HG02943 (cell line): Measurements from ENCODE around the gene CRHR1.

Experiments
- ATAC-seq: cut with Tn5 transposase; IDR thresholded peaks from one replicate; pipeline ENCODE4 v1.9.1; 2021; ENCODE audit warnings: mild to moderate bottlenecking, low read depth, moderate library complexity; ENCODE audit not compliant: unreplicated experiment

CRHR1 gene

DNA sequence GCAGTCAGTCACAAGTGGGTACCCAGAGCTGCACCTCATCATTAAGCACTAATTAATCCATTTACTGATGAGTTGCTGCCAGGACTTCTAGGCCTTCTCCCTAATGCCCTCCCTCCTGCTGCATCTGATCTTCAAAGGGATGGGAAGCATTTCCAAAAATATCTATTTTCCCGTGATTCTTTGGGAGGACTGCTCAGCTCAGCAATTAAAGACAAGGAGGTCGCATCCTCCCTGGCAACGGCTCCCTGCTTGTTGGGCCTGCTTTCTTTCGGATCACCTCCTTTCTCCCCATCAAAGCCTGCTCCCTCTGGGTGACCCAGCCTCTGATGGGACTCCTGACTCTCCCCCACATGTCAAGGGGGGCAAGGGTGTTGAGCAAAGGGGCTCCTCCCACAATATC is 34.6 kb downstream of the CRHR1 start:
- ATAC-seq = no peak

DNA sequence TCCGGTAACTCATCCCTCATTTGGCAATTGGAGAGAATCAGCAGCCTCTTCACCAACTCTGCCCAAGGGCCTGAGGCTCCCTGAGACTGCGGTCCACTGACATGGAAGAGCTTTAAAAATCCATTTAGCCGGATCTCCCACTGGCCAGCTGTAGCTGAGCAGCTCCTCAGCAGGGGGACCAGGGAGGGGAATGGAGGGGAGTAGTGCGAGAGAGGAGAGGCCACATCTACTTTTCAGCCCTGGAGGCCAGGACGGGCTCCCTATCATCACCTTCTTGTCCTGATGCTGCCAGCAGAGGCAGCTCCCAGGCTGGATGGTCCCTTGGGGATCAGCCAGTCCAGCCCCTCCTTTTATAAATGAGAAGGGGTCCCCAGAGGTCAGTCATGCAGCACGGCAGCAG is 35.5 kb downstream of the CRHR1 start:
- no peak for ATAC-seq

DNA sequence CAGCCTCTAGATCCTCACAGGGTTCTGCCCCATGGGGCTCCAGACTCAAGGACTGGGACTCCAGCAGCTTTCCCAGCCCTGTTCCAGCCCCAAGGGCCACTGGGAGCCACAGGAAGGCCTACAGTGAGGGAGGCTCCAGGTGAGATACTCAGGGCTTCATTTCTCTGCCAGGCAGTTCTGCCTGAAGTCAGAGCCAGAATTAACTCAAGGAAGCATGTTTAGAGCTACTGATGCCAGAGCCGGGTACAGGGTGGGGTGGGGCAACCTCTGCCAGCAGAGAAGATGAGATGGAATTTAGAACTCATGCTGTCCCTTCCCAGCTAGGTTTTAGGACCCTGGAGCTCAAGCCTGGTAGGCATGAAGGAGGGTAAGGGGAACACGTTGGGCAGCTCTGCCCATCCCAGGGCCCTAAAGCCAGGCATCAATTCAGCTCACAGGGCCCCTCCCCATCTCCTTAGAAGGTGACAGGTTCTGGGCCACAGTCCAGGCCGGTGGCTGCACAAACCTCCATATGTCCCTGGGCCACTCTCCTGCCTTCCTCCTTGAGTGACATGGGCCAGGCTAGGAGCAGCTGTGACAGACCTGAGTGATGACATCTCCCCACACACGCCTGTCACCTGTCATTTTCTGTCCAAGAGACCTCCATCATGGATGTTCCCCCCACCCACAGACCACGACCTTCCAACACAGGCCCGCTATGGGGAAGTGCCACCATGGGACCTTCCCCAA is 36.1 kb downstream of the CRHR1 start:
- ATAC-seq = no peak

DNA sequence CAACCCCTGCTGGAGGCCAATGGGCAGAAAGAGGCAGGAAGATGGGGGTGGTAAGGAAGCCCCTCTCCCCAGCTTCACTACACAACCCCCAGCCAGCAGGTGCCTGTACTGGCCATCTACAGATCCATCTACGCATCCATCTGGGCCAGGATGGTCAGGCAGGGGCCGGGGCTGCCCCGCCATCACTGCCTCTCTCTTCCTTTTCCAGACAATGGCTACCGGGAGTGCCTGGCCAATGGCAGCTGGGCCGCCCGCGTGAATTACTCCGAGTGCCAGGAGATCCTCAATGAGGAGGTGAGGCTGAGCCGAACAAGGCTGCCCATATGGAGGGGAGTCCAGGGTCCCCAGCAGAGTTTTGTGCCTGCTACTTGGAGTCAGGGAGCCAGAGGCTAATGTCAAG is 37.0 kb downstream of the CRHR1 start:
- no peak for ATAC-seq

DNA sequence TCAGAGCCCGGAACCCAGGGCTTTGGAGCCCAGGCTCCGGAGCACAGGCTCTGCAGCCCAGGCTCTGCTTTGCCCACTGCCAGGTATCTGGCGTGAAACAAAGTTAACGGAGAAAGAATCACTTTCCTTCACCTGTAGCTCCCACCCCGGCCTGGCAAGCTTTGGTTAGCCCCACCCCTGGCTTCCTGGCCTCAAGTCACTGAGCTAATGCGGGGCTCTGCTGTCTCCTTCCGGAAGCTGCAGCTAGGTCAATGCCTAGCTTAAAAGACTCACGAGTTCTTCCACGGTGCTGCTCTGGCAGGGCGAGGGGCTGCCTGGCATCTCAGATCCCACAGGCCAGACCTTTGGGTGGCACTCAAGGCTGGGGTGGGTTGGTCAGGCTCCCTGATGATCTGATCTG is 39.5 kb downstream of the CRHR1 start:
- no peak for ATAC-seq

DNA sequence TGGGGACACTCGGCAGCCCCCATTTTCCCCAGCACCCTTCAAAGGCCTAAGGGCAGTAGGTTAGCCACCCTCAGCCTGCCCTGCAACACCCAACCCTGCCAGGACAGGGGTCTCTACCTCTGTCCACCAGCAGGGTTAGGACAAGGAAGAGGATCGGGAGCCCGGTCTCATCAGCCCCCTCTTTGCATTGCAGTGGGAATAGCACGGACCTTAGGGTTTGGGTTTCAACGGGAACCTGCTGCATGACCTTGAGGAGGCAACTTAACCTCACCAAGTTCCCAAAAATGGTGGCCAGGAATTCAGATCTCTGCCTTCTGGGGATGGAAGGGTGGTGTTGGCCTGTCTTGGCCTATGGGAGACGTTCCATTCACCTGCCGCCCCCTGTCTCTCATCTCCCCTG is 40.4 kb downstream of the CRHR1 start:
- no peak for ATAC-seq

DNA sequence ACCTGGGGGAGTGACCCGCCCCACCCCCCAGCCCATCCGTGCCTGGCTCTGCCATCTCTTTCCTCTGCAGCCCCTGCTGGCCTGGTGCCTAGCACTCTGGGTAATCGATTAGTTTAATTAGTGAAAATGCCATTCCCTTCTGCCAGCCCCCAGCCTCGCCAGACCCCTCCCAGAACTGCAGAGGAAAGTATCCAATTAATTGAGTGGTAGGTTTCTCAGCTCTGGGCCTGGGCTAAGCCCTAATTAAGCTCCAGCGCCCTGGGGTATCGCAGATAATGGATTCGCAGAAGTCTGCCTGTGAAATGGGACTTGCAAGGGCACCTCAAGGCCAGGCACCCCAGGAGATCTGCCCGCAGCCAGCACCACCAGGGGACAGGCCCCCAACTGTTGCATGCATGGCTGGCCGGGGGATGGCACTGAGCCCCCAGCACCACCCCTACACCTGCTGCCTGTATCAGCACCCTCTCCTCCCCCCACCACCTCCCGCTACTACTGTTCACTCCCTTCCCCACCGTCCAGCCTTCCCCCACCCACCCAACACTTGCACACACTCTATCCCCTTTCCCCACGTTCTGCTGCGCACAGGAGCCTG is 40.9 kb downstream of the CRHR1 start:
- no peak for ATAC-seq

DNA sequence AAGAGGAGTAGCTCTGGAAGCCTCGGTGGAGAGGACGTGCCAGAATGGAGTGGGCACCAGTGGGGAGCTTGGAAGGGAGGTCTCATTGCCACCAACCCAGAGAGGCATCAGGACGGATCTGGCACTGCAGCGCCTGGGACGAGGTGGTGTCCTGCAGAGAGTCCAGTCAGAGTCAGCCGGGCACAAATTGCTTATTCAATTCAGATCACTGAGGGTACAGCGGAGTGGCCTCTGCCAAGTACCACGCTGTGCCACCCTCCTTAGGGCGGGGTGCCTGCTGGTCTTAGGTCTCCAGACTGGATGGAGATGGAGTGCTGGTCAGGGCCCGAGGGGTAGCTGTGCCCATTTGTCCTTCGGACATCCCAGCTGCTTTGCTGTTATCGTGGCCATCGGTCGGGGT is 41.7 kb downstream of the CRHR1 start:
- ATAC-seq = no peak

DNA sequence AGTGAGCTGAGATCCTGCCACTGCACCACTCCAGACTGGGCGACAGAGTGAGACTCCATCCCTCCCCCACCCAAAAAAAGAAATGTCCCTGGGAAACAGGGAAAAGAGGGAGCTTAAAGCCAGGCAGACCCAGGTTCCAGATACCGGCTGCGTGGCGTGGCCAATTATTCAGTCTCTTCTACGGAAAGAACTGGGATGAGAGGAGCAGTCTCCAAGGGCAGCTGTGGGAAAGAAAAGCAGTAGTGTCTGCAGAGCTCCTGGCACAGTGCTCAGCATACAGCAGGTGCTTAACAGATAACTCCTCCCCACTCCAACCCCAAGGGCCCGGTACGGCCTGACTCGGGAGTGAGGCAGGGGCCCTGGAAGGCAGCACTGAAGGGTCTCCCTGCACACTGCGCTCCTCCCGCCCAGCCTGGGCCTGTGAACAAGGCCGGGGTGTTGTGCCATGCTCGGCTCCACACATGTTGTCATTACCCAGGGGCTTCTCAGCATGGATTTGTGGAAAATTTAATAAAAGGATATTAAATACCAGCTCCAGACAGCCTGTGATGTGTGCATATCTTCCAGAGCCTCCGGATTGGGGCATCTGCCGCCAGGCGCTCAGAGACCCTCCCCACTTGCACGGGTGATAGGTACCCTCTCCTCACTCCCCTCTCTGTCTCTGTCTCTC is 42.9 kb downstream of the CRHR1 start:
- ATAC-seq = no peak

DNA sequence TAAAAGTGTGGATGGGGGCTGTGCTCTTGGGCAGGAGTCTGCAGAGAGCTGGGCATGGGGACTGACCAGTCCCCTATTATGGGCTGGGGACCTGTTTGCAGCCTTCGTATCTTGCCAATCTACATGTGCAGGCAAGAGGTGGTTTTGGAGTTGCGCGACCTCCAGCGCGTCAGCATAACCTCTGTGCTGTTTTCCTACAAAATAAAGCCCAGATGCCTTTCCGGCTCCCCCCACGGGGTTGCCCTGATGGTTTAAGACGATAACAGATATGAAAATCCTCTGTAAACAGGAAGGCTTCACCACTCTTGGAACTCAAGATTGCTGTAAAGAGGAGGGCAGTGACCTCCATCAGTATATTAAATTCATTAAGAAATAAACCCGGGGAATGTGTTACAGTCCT is 44.1 kb downstream of the CRHR1 start:
- ATAC-seq = no peak

DNA sequence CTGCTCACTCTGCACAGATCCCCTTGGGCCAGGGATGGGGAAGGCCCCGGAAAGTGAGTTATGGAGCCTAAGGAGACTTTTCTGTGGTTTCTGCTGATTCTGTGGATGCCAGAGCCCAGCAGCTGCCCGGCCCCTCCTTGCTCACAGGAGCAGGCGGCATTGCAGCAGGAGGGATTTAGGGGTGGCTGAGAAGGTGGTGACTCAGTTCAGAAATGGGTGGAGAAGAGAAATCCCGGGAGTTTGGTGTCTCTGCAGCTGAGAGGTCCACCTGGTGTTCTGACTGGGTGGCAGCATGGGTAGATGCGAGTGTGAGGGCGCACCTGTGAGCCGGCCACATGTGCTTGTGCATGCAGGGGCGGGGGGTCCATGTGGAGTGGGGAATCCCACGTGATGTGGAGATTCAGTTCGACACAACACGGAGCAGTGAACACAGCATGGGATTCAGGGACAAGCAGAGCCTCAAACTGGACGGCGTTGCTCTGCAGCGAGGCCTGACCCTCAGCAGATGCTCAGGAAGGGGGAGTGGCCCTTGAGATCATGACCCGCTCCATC is 44.5 kb downstream of the CRHR1 start:
- no peak for ATAC-seq

DNA sequence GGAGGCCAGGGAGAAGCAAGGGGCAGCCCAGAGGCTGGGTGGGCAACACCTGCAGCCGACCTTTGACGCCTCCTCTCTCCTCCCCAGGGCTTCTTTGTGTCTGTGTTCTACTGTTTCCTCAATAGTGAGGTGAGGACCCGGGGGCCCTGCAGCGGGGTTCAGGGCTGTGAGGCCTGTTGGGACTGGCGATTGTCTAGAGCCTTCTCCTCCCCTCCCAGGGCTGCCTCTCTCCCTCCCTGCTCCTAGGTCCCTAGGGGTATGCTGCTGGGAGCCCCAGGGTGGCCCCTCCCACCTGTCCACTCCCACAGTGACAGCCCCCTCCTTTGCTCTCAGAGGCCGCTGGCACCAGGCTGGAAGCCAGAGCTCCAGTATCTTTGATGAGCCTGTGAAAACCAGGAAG is 49.8 kb downstream of the CRHR1 start:
- no peak for ATAC-seq

DNA sequence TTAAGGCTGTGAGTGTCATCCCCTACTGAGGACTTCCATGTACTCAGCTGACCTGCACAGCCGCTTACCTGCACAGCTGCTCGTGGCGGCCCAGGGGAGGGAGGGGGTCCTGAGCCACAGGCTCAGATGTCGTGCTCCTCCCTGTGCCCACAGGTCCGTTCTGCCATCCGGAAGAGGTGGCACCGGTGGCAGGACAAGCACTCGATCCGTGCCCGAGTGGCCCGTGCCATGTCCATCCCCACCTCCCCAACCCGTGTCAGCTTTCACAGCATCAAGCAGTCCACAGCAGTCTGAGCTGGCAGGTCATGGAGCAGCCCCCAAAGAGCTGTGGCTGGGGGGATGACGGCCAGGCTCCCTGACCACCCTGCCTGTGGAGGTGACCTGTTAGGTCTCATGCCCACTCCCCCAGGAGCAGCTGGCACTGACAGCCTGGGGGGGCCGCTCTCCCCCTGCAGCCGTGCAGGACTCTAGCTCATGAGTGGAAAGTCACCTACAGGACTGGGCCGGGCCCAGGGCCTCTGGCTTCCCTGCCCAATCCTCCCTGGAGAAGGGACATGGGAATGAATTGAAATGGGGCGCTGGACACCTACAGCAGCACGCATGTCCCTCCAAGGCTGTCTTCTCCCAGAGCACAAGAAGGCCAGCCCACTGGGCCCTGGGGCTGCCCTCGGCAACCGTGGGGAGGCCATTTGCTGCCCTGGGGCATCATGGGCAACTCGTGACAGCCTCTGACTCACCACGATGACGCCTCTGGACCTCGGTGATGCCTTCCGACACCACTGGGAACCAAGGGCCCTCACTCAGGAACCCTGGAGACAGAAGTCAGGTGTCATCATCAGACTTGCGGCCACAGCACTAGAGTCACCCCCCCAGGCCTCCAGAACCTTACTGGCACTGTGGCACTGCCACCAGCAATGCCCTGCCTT is 50.6 kb downstream of the CRHR1 start:
- ATAC-seq = no peak

DNA sequence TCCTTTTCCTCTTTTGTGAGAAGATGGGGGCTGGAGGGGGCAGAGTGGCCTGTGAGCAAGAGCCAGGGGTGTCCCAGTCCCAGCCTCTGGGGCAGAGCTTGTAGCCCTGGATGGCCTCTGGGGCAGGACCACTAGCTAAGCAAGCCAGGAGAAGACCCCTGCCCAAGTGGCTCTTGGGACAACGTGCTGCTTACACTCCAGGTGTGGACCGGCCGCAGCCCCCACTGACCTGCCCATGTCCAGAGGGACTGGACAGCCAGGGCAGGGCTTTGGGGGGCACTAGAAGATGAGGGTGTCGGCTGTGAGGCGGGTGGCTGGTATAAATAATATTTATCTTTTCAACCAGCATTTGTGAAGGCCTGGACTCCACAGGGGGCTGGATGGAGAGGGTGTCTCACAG is 51.4 kb downstream of the CRHR1 start:
- no peak for ATAC-seq

DNA sequence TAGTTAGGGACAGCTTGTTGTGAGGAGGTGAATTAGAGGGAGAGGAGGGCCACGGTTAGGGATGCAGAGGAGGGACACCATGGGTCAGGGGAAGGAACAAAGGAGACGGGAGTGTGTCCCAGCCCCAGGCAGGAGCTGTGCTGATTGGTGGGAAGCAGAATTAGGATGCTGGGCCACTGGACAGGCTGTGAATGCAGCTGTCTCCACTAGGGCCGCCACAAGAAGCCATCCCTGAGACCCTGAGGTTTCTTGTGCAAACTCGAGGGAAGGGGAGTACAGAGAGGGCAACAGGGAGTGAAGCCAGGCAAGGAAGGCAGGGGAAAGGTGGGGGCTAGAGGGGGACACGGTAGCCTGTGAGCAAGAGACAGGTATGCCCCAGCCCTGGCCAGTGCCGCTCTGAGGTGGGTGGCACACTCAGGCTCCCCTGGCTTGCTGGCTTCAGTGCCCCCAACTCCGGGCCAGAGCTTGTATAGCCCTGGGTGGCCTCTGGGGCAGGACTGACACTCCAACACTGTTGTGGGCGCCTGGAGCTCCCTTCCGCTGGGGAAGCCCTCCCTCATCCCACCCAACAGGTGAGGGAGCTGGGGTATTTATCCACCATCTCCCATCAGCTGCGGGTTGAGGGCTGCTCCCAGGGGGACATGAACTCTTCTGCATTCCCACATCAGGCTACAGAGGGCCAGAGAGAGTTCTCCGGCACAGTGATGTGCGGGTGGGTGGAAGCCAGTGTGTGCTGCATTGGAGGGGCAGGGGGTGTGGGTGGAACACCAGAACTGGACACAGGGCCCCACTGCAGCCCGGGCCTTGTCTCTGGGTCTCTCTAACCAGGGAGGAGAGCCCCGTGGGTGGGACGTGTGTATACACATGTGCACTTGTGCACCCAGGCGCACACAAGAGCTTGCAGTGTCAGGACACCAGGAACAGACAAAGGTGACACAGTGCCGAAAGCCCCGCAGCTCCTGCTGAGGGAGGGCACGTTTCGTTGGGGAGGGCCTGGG is 52.2 kb downstream of the CRHR1 start:
- ATAC-seq = no peak

DNA sequence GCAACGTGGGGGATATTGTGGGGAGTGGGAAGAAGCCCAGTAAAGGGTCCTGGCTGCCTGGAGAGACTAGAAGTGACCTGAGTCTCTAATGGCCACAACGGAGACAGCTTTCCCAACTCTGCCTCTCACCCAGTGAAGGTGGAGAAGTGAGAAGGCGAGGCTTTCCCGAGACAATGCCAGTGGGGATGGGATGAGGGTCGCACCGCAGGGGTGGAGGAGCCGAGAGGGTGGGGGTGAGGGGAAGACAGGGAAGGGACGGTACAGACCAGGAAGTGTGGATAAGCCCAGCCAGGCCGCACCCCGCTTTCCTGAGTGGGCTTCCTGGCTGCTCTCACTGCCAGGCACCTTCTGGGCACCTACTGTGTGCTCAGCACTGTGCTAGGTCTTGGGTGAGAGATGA is 53.1 kb downstream of the CRHR1 start:
- no peak for ATAC-seq

DNA sequence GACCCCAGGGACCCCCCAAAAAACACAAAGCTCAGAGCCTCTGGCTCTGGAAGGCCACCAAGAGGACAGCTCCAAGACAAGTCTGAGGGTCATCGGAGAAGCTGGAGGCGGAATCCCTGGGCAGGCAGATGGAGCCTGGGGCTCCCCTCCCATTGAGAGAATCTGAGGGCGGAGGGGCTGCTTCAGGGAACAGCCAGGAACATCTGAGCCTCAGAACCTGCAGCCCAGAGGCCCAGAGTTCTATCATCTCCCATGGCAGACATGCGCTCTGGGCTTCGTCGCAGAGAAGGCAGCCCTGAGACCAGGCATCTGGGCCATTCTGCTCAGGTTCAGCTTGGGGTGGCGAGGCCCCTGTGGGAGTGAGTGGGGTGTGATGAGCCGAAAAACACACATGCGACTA is 53.5 kb downstream of the CRHR1 start:
- ATAC-seq = no peak

DNA sequence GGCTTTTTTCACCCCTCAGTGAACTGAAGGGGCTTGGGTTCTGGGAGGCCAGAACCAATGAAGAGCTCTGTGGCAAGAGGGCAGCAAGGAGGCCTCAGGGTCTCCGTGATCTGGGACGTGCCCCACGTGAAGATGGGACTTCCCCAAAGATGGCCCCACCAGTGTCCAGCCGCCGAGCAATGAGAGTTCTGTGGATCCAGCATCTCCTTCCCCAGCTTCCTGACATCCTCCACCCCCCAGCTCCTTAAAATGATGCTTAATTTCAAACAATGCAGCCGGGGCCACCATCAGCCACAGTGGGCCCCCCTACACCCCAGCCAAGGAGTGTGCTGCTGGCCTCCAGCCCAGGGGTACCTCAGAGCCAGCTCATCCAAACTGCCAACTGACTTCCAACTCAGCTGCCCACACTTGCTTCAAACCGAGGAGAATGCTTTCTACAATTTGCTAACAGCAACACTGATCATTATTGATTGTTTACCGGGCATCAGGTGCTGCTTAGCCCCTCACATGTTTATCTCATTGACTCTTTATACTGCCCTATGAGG is 54.7 kb downstream of the CRHR1 start:
- ATAC-seq = no peak

DNA sequence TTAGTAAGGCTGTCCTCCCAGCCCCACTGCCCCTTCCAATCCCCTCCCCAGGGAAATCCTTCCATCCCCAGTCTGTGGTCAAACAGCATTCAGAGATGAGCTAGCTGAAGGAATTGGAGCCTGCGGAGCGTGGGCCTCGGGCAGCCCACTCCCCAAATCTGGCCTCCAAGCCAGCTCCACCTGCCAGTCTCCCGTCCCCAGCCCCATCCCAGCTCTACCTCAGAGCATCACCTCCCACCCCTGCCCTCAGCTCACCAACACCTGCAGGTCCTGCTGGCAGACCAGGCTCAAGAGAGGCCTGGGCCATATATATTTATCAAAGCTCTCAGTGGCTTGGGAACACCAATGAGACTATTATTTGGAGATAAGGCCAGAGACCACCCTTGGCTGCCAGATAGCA is 55.3 kb downstream of the CRHR1 start:
- no peak for ATAC-seq
